HepG2 (cell line): Measurements from ENCODE around the gene ZBTB34. TPM values are rescaled to one million over a fixed set of nuclear protein-coding genes. Genes with fewer than 3 reads are reported as not detected.

Experiments used
- ARID5B ChIP-seq: IDR thresholded peaks from 2 replicates; pipeline ENCODE4 v1.4.0; 2020; ENCODE audit warnings: mild to moderate bottlenecking, missing genetic modification reagents
- ASH2L ChIP-seq: fragments of 300-600, 200-600 bp; sonication (generic); IDR thresholded peaks from 2 replicates; pipeline ENCODE4 v1.7.0; 2017; ENCODE audit warnings: low read depth, mild to moderate bottlenecking, moderate library complexity, mixed read lengths, low read length; ENCODE audit not compliant: insufficient read length
- ATF6 ChIP-seq: sonication (generic); formaldehyde crosslinking; conservative IDR thresholded peaks from 2 replicates; pipeline ENCODE4 v1.4.0; 2020; ENCODE audit warnings: missing genetic modification reagents
- HNF4G ChIP-seq, 2 experiments: sonication (generic) in 1 of 2; formaldehyde crosslinking in 1 of 2; IDR thresholded peaks; 2 replicates each; pipeline versions ENCODE4 v1.4.0 to v1.6.1; 2011 to 2020; ENCODE audit warnings: borderline replicate concordance in 2 of 2, low read depth in 2 of 2, mild to moderate bottlenecking in 2 of 2, low read length in 1 of 2, missing genetic modification reagents in 1 of 2, moderate library complexity in 1 of 2
- ISL2 ChIP-seq: sonication (generic); formaldehyde crosslinking; IDR thresholded peaks from 2 replicates; pipeline ENCODE4 v1.5.0; 2020; ENCODE audit warnings: missing genetic modification reagents
- MAFF ChIP-seq: IDR thresholded peaks from 2 replicates; pipeline ENCODE4 v1.6.1; 2011; ENCODE audit warnings: low read depth, low read length, improper control_type of control experiment
- ZNF143 ChIP-seq: sonication (generic); formaldehyde crosslinking; IDR thresholded peaks from 2 replicates; pipeline ENCODE4 v1.4.0; 2020; ENCODE audit warnings: missing genetic modification reagents
- ZNF224 ChIP-seq: sonication (generic); formaldehyde crosslinking; IDR thresholded peaks from 2 replicates; pipeline ENCODE4 v1.5.0; 2020; ENCODE audit warnings: mild to moderate bottlenecking, missing genetic modification reagents
- ZNF253 ChIP-seq: sonication (generic); formaldehyde crosslinking; IDR thresholded peaks from 2 replicates; pipeline ENCODE4 v1.8.0; 2022; ENCODE audit warnings: mild to moderate bottlenecking, missing genetic modification reagents, borderline replicate concordance
- ZNF446 ChIP-seq: sonication (generic); formaldehyde crosslinking; IDR thresholded peaks from 2 replicates; pipeline ENCODE4 v1.5.0; 2020; ENCODE audit warnings: mild to moderate bottlenecking, missing genetic modification reagents
- ZNF569 ChIP-seq: sonication (generic); formaldehyde crosslinking; IDR thresholded peaks from 2 replicates; pipeline ENCODE4 v1.5.0; 2020; ENCODE audit warnings: mild to moderate bottlenecking, missing genetic modification reagents, moderate library complexity, borderline replicate concordance
- ZNF687 ChIP-seq: sonication (generic); formaldehyde crosslinking; IDR thresholded peaks from 2 replicates; pipeline ENCODE4 v1.5.1; 2020; ENCODE audit warnings: mild to moderate bottlenecking, missing genetic modification reagents, moderate library complexity
- polyA plus RNA-seq, 8 experiments: library from polyadenylated mRNA; depleted of rRNA in 3 of 8; stranded (reverse) in 7 of 8; unstranded in 1 of 8; fragments of >200 nt; fragmentation: Illumina TruSeq in 4 of 8; extraction: Trizol in 4 of 8; gene quantifications; 2 replicates each; pipeline versions ENCODE4 v1.2.1 to v1.2.3, GENCODE V29; 2011 to 2016; ENCODE audit warnings: low read depth in 4 of 8, missing spikeins in 1 of 8, mixed read lengths in 1 of 8; ENCODE audit not compliant: insufficient read depth in 1 of 8
- total RNA-seq, 5 experiments: library from RNA; depleted of rRNA; stranded (reverse); fragments of >200 nt; fragmentation: Illumina TruSeq; extraction: Trizol; gene quantifications; 2 replicates each; pipeline ENCODE4 v1.2.3, GENCODE V29; 2016; ENCODE audit warnings: low read depth in 1 of 5
- TF ChIP-seq, protein P1 (sequence below): sonication (generic); formaldehyde crosslinking; IDR thresholded peaks from 2 replicates; pipeline ENCODE4 v1.5.1; 2020; ENCODE audit warnings: mild to moderate bottlenecking, missing genetic modification reagents, borderline replicate concordance

Gene ZBTB34
- total and polyA plus RNA-seq, 2 of the 13 experiments (the other 11 are each of a cell fraction or from before 2014, with no cell fraction given) = 5.9 to 8.7 TPM

DNA sequence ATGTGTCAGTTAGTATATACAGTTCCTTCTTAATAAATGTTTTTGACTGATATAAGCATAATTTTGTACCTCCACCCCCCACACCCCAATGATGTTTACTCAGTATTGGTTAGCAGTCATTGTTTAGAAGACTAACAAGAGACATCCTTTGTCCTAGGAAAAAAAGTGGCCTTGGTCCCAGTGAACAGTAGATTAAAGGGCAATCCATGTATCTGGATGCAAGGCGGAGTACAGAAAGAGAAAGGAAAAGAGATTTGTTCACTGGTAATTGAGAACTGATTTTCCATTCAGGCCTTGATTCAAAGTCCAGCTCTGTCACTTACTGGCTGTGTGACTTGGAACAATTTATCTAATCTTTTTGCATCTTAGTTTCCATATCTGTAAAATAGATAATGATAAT is 58.8 kb downstream of the ZBTB34 start (continued):
- TF ChIP-seq HNF4G (IDR thresholded peaks at IDR 0.05; ENCODE audit: borderline replicate concordance, low read depth, low read length) (peak; percentile 67), HNF4G (CRISPR knock-in tag; IDR thresholded peaks at IDR 0.05; ENCODE audit: borderline replicate concordance, low read depth) (peak; percentile 68; the same call in 1 of the 2 replicates), ISL2 (CRISPR knock-in tag) (no peak), ZNF143 (CRISPR knock-in tag) (no peak), ARID5B (CRISPR knock-in tag) (peak; percentile 90), ATF6 (CRISPR knock-in tag) (no peak), ZNF224 (no peak), ASH2L (peak; percentile 34), ZNF253 (no peak), MAFF (no peak), ZNF687 (CRISPR knock-in tag) (no peak), ZNF446 (CRISPR knock-in tag) (no peak), ZNF569 (CRISPR knock-in tag) (no peak)
- TF ChIP-seq, protein P1, sequence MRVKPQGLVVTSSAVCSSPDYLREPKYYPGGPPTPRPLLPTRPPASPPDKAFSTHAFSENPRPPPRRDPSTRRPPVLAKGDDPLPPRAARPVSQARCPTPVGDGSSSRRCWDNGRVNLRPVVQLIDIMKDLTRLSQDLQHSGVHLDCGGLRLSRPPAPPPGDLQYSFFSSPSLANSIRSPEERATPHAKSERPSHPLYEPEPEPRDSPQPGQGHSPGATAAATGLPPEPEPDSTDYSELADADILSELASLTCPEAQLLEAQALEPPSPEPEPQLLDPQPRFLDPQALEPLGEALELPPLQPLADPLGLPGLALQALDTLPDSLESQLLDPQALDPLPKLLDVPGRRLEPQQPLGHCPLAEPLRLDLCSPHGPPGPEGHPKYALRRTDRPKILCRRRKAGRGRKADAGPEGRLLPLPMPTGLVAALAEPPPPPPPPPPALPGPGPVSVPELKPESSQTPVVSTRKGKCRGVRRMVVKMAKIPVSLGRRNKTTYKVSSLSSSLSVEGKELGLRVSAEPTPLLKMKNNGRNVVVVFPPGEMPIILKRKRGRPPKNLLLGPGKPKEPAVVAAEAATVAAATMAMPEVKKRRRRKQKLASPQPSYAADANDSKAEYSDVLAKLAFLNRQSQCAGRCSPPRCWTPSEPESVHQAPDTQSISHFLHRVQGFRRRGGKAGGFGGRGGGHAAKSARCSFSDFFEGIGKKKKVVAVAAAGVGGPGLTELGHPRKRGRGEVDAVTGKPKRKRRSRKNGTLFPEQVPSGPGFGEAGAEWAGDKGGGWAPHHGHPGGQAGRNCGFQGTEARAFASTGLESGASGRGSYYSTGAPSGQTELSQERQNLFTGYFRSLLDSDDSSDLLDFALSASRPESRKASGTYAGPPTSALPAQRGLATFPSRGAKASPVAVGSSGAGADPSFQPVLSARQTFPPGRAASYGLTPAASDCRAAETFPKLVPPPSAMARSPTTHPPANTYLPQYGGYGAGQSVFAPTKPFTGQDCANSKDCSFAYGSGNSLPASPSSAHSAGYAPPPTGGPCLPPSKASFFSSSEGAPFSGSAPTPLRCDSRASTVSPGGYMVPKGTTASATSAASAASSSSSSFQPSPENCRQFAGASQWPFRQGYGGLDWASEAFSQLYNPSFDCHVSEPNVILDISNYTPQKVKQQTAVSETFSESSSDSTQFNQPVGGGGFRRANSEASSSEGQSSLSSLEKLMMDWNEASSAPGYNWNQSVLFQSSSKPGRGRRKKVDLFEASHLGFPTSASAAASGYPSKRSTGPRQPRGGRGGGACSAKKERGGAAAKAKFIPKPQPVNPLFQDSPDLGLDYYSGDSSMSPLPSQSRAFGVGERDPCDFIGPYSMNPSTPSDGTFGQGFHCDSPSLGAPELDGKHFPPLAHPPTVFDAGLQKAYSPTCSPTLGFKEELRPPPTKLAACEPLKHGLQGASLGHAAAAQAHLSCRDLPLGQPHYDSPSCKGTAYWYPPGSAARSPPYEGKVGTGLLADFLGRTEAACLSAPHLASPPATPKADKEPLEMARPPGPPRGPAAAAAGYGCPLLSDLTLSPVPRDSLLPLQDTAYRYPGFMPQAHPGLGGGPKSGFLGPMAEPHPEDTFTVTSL (CRISPR knock-in tag) = peak; percentile 85; the same call in 1 of the 2 replicates
